HEK293 (cell line): Measurements from ENCODE around the gene SERPINB5.

Experiments
- CTCF ChIA-PET: fragments of 350-600 bp; formaldehyde crosslinking; extraction: SDS; loops from one replicate; lab custom pipeline; 2021; ENCODE audit warnings: antibody characterized with exemption; lab: Yijun Ruan, JAX
- POLR2A ChIA-PET: fragments of 300-600 bp; formaldehyde crosslinking; extraction: SDS; loops from one replicate; lab custom pipeline; 2020; ENCODE audit warnings: antibody characterized with exemption, inconsistent platforms; lab: Yijun Ruan, JAX
- H3K27ac ChIP-seq: fragments of 200-500 bp; sonication (Bioruptor generic); 2 replicates; pipeline ENCODE4 v1.5.1; 2014; ENCODE audit warnings: low read depth, low read length, control low read depth, inconsistent platforms; ENCODE audit errors: extremely low read depth
- H3K36me3 ChIP-seq, 2 experiments: fragments of 200-500 bp in 1 of 2; sonication (Bioruptor generic) in 1 of 2; 1 replicate in 1 of 2; 2 replicates in 1 of 2; pipeline ENCODE4 v1.5.1; 2014 to 2017; ENCODE audit warnings: inconsistent platforms in 2 of 2, low read length in 2 of 2; ENCODE audit not compliant: control insufficient read depth in 2 of 2, insufficient read depth in 1 of 2
- H3K4me1 ChIP-seq: fragments of 200-500 bp; sonication (Bioruptor generic); 2 replicates; pipeline ENCODE4 v1.5.1; 2014; ENCODE audit warnings: mild to moderate bottlenecking, low read length, inconsistent platforms; ENCODE audit not compliant: control insufficient read depth, insufficient read depth
- H3K4me3 ChIP-seq: 2 replicates; pipeline ENCODE4 v1.5.1; 2011; ENCODE audit warnings: low read depth, mild to moderate bottlenecking, control low read depth, low read length, moderate library complexity
- H3K9me3 ChIP-seq: fragments of 200-500 bp; sonication (Bioruptor generic); 2 replicates; pipeline ENCODE4 v1.5.1; 2014; ENCODE audit warnings: low read depth, low read length, inconsistent platforms; ENCODE audit not compliant: control insufficient read depth, insufficient read depth
- CTCF ChIP-seq: fragments of 450-650 bp; formaldehyde crosslinking; IDR thresholded peaks from 2 replicates; pipeline ENCODE4 v1.5.1; 2016; ENCODE audit warnings: missing biosample characterization, missing genetic modification characterization
- EGR2 ChIP-seq: fragments of 450-650 bp; formaldehyde crosslinking; IDR thresholded peaks from 2 replicates; pipeline ENCODE4 v1.5.1; 2016; ENCODE audit warnings: low read depth, missing biosample characterization, missing genetic modification characterization
- FEZF1 ChIP-seq: fragments of 450-650 bp; formaldehyde crosslinking; IDR thresholded peaks from 2 replicates; pipeline ENCODE4 v1.5.1; 2016; ENCODE audit warnings: missing biosample characterization, missing genetic modification characterization
- OVOL3 ChIP-seq: fragments of 450-650 bp; formaldehyde crosslinking; IDR thresholded peaks from 2 replicates; pipeline ENCODE4 v1.5.1; 2016; ENCODE audit warnings: missing biosample characterization, missing genetic modification characterization
- SCRT2 ChIP-seq: fragments of 450-650 bp; formaldehyde crosslinking; IDR thresholded peaks from 2 replicates; pipeline ENCODE4 v1.5.1; 2016; ENCODE audit warnings: missing biosample characterization, missing genetic modification characterization
- ZNF121 ChIP-seq: fragments of 450-650 bp; formaldehyde crosslinking; IDR thresholded peaks from 2 replicates; pipeline ENCODE4 v1.5.1; 2016; ENCODE audit warnings: missing biosample characterization, missing genetic modification characterization
- ZNF19 ChIP-seq: fragments of 450-650 bp; formaldehyde crosslinking; IDR thresholded peaks from 2 replicates; pipeline ENCODE4; 2016; ENCODE audit warnings: missing biosample characterization, missing genetic modification characterization, low read depth
- ZNF202 ChIP-seq: fragments of 450-650 bp; formaldehyde crosslinking; IDR thresholded peaks from 2 replicates; pipeline ENCODE4 v1.5.1; 2016; ENCODE audit warnings: missing biosample characterization, missing genetic modification characterization, borderline replicate concordance
- ZNF341 ChIP-seq: fragments of 450-650 bp; formaldehyde crosslinking; IDR thresholded peaks from 2 replicates; pipeline ENCODE4; 2016; ENCODE audit warnings: low read depth, missing biosample characterization, missing genetic modification characterization
- ZNF37A ChIP-seq: fragments of 450-650 bp; IDR thresholded peaks from 2 replicates; pipeline ENCODE4 v1.5.1; 2018; ENCODE audit warnings: missing biosample characterization, missing genetic modification characterization
- ZNF416 ChIP-seq: fragments of 450-650 bp; formaldehyde crosslinking; IDR thresholded peaks from 2 replicates; pipeline ENCODE4 v1.5.1; 2016; ENCODE audit warnings: missing biosample characterization, missing genetic modification characterization
- ZNF48 ChIP-seq: fragments of 450-650 bp; formaldehyde crosslinking; IDR thresholded peaks from 2 replicates; pipeline ENCODE4 v1.5.1; 2016; ENCODE audit warnings: missing biosample characterization, missing genetic modification characterization
- ZNF654 ChIP-seq: fragments of 450-650 bp; formaldehyde crosslinking; IDR thresholded peaks from 2 replicates; pipeline ENCODE4 v1.5.1; 2016; ENCODE audit warnings: low read depth, missing biosample characterization, missing genetic modification characterization
- ZNF677 ChIP-seq: fragments of 450-650 bp; IDR thresholded peaks from 2 replicates; pipeline ENCODE4 v1.5.0; 2018; ENCODE audit warnings: missing biosample characterization, mild to moderate bottlenecking, missing genetic modification characterization, moderate library complexity
- ZNF792 ChIP-seq: fragments of 450-650 bp; formaldehyde crosslinking; IDR thresholded peaks from 2 replicates; pipeline ENCODE4 v1.5.1; 2016; ENCODE audit warnings: missing biosample characterization, missing genetic modification characterization
- TF ChIP-seq, protein P1 (sequence below): fragments of 450-650 bp; formaldehyde crosslinking; IDR thresholded peaks from 2 replicates; pipeline ENCODE4 v1.5.1; 2016; ENCODE audit warnings: missing biosample characterization, missing genetic modification characterization
- TF ChIP-seq, protein P2 (sequence below): fragments of 450-650 bp; IDR thresholded peaks from 2 replicates; pipeline ENCODE4 v1.5.1; 2018; ENCODE audit warnings: missing biosample characterization, mild to moderate bottlenecking, missing genetic modification characterization
- TF ChIP-seq, protein P3 (sequence below): fragments of 450-650 bp; formaldehyde crosslinking; IDR thresholded peaks from 2 replicates; pipeline ENCODE4 v1.5.1; 2017; ENCODE audit warnings: missing biosample characterization, missing genetic modification characterization

Gene SERPINB5

GRCh38 chr18:63511285-63511684 lies 34.5 kb downstream of the SERPINB5 start (continued):
- no peak for TF ChIP-seq ZNF792 (tag by site-specific recombination)

DNA sequence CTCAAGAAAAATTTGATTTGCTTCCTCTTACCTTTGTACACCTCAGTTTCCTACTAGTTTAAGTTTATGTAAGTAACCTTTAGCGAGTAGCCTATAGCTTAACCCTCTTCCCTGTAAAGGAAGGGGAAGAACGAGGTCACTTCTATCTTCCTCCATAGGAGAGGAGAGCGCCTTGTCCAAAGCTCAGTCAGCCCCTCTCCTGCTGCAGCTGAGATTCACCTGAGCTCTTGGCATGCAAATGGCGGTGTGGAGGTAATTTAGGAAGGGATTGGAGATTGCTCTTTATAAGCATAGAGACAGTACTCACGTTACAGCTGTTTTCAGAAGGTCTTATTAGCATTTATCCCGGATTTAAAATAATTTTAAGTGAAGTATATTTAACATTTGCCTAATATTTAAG lies 37.6 kb downstream of the SERPINB5 start:
- H3K9me3 ChIP-seq = no peaks in the 10 kb centered on the region
- POLR2A ChIA-PET = no interaction called here
- no peak overlapping the region for H3K27ac ChIP-seq
- CTCF ChIA-PET = interaction anchor here (0.8 to 12.9 kb wide), 8 partner anchors 8 to 421 kb away, joined by 3 to 338 read pairs (median 5); no protein-coding TSS in a partner anchor
- H3K4me3 ChIP-seq = no peak overlapping the region
- H3K4me1 ChIP-seq = peaks cover 3% of the 10 kb centered on the region; the same call in 1 of the 2 replicates
- TF ChIP-seq ZNF202 (tag by site-specific recombination) = no peak
- TF ChIP-seq, protein P1, sequence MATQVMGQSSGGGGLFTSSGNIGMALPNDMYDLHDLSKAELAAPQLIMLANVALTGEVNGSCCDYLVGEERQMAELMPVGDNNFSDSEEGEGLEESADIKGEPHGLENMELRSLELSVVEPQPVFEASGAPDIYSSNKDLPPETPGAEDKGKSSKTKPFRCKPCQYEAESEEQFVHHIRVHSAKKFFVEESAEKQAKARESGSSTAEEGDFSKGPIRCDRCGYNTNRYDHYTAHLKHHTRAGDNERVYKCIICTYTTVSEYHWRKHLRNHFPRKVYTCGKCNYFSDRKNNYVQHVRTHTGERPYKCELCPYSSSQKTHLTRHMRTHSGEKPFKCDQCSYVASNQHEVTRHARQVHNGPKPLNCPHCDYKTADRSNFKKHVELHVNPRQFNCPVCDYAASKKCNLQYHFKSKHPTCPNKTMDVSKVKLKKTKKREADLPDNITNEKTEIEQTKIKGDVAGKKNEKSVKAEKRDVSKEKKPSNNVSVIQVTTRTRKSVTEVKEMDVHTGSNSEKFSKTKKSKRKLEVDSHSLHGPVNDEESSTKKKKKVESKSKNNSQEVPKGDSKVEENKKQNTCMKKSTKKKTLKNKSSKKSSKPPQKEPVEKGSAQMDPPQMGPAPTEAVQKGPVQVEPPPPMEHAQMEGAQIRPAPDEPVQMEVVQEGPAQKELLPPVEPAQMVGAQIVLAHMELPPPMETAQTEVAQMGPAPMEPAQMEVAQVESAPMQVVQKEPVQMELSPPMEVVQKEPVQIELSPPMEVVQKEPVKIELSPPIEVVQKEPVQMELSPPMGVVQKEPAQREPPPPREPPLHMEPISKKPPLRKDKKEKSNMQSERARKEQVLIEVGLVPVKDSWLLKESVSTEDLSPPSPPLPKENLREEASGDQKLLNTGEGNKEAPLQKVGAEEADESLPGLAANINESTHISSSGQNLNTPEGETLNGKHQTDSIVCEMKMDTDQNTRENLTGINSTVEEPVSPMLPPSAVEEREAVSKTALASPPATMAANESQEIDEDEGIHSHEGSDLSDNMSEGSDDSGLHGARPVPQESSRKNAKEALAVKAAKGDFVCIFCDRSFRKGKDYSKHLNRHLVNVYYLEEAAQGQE (tag by site-specific recombination) = no peak
- TF ChIP-seq, protein P2, sequence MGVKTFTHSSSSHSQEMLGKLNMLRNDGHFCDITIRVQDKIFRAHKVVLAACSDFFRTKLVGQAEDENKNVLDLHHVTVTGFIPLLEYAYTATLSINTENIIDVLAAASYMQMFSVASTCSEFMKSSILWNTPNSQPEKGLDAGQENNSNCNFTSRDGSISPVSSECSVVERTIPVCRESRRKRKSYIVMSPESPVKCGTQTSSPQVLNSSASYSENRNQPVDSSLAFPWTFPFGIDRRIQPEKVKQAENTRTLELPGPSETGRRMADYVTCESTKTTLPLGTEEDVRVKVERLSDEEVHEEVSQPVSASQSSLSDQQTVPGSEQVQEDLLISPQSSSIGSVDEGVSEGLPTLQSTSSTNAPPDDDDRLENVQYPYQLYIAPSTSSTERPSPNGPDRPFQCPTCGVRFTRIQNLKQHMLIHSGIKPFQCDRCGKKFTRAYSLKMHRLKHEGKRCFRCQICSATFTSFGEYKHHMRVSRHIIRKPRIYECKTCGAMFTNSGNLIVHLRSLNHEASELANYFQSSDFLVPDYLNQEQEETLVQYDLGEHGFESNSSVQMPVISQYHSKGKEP (tag by site-specific recombination) = no peak
- TF ChIP-seq EGR2 (tag by site-specific recombination) = no peak
- no peak for TF ChIP-seq ZNF48
- TF ChIP-seq SCRT2 (tag by site-specific recombination) = no peak
- TF ChIP-seq, protein P3, sequence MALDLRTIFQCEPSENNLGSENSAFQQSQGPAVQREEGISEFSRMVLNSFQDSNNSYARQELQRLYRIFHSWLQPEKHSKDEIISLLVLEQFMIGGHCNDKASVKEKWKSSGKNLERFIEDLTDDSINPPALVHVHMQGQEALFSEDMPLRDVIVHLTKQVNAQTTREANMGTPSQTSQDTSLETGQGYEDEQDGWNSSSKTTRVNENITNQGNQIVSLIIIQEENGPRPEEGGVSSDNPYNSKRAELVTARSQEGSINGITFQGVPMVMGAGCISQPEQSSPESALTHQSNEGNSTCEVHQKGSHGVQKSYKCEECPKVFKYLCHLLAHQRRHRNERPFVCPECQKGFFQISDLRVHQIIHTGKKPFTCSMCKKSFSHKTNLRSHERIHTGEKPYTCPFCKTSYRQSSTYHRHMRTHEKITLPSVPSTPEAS (tag by site-specific recombination) = no peak
- TF ChIP-seq OVOL3 (tag by site-specific recombination) = no peak
- no peak for TF ChIP-seq ZNF121 (tag by site-specific recombination)
- no peak for TF ChIP-seq ZNF341
- no peak for TF ChIP-seq ZNF677 (tag by site-specific recombination)
- TF ChIP-seq ZNF654 (tag by site-specific recombination) = no peak
- TF ChIP-seq ZNF37A (tag by site-specific recombination) = no peak
- TF ChIP-seq ZNF19 = no peak
- TF ChIP-seq FEZF1 (tag by site-specific recombination) = no peak
- H3K36me3 ChIP-seq = no peaks in the 10 kb centered on the region

DNA sequence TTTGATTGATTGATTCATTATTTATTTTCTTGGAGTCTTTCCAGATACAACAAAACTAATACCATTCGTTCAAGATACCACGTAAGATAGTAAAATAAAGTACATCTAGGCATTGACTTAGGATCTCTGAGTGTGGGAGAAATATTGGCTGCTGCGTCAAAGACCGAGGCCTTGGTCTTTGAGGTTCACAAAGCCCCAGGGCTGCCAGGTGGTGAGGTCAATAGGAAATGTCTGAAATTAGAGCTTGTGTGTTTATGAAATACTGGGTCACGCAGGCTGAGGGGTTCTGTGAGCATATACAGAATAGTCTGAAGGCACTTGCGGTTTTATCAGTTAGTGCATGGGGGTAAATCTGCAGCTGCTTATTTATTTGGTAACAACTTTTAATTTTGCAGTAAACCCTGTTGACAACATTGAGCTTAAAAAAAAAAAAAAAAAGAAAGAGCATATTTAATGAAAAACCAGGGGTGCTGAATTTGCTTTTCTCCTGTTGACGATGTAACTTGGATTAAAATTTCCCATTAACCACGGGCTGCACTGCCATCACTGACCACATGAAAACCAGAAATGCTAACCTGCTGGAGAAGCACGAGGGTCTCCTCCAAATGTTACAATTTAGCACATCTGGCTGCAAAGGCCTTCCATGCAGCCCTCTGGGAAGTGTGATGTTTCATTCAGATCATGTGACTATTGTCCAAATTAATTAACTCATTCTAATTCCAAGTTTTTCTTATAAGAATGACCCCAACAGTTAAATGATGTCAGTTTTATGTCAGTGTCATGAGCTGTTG lies 38.3 kb downstream of the SERPINB5 start:
- H3K36me3 ChIP-seq = no peaks in the 10 kb centered on the region
- TF ChIP-seq CTCF (tag by site-specific recombination) (0 out of 2 replicates have a peak, but pooled peaks have one; percentile 11), ZNF416 (no peak)
- H3K9me3 ChIP-seq = no peaks in the 10 kb centered on the region
- POLR2A ChIA-PET = interaction anchor here (0.6 kb wide), 1 partner anchor 49 kb away, joined by 3 read pairs; no protein-coding TSS in a partner anchor
- peaks cover 3% of the 10 kb centered on the region; the same call in 1 of the 2 replicates for H3K4me1 ChIP-seq
- CTCF ChIA-PET = interaction anchor here (0.5 to 12.9 kb wide), 9 partner anchors 8 to 672 kb away, joined by 3 to 338 read pairs (median 5); no protein-coding TSS in a partner anchor
- no peak overlapping the region for H3K4me3 ChIP-seq
- H3K27ac ChIP-seq = no peak overlapping the region
